Mononuclear cell (primary cell): Measurements from ENCODE around the gene NLE1. TPM values are rescaled to one million over a fixed set of nuclear protein-coding genes. Genes with fewer than 3 reads are reported as not detected.

ENCODE experiments used
- H3K27me3 ChIP-seq: 2 replicates; pipeline ENCODE4 v1.6.0; 2011; ENCODE audit warnings: low read length, control low read depth; ENCODE audit not compliant: insufficient read depth
- H3K4me1 ChIP-seq: 2 replicates; pipeline ENCODE4 v1.5.1; 2011; ENCODE audit warnings: mild to moderate bottlenecking, low read length, control low read depth; ENCODE audit not compliant: insufficient read depth
- H3K4me3 ChIP-seq: 2 replicates; pipeline ENCODE4 v1.5.1; 2011; ENCODE audit warnings: mild to moderate bottlenecking, low read length, moderate library complexity
- H3K9me3 ChIP-seq: 2 replicates; pipeline ENCODE4 v1.5.1; 2011; ENCODE audit warnings: low read depth, mild to moderate bottlenecking, control low read depth, low read length
- total RNA-seq: library from RNA; depleted of rRNA; stranded (reverse); fragments of >200 nt; gene quantifications from one replicate; pipeline ENCODE4 v1.2.3, GENCODE V29; 2012

The NLE1 gene
- total RNA-seq, 1 donor, result 8.3 TPM

DNA sequence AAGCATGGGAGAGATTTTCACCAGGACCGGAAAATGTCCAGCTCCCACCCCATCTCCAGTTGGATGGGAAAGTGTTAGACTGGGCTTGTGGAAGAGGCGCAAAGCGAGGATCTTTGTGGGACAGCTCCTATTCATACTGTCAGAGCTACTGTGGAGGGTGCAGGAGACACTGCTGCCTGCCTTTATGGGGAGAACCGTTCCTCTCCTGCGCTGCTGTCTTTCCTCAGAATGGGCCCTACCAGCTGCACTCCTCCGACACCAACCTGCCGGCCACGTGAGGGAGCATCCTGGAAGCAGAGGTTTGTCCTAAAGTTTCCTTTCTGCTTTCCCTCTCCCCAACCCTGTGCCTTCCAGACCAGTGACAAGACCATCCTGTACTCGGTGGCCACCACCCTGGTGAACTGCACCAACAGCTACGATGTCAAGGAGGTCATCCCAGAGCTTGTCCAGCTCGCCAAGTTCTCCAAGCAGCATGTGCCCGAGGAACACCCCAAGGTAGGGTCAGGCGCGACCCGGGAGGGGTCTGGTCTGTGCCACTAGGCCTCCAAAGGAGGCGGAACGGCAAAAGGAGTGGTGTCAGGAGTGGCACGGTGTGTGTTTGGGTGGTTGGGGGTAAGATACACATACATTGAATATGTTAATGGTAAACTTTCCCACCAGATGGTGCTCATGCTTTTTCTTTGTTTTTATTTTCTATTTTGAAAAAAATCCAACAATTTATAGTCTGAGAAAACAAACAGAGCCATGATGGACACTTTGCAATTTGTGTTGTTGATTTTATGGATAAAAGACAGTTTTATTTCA, 29.1 kb upstream of the NLE1 start:
- Histone ChIP-seq H3K9me3 (no peaks in the 10 kb centered on the region), H3K4me1 (peaks cover 13% of the 10 kb centered on the region), H3K4me3 (no peak overlapping the region), H3K27me3 (no peaks in the 10 kb centered on the region)

DNA sequence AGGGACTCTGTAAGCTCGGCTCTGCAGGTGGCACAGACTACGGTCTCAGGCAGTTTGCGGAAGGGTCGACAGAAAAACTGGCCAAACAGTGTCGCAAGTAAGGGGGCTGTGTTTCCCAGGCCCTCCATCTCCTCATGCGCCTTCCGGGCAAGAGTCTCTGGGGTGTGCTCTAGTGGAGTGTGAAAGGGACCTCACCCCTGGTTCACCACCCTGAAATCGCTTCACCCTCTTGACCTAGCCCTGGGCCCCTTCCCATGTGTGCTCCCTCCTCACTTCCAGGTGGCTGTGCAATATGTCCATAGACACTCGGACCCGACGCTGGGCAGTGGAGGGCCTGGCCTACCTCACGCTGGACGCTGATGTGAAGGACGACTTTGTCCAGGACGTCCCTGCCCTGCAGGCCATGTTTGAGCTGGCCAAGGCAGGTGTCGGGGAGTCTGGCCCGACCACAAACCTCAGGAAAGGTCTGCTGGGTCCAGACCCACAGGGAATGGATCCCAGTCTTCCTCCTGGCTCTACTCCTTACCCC, 27.8 kb upstream of the NLE1 start:
- no peaks in the 10 kb centered on the region for H3K27me3 ChIP-seq
- H3K9me3 ChIP-seq, result no peaks in the 10 kb centered on the region
- H3K4me1 ChIP-seq, result peaks cover 13% of the 10 kb centered on the region
- no peak overlapping the region for H3K4me3 ChIP-seq

DNA sequence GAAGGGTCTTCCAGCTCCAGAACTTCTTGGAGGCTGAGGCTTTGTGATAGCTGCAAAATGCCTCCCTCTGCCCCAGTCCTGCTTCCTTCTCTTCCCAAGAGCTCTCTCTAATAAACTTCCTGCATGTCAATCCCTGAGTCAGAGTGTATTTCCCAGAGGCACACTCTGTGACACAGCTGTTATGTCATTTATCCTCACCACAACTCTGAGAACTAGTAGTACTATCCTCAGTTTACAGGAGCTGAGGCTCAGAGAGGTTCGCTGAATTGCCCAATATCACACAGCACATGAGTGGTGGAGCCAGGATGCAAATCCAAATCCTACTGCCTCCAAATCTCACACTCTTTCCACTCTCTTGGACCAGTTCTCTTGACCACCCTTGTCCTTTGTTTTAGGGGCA, 25.6 kb upstream of the NLE1 start:
- H3K4me3 ChIP-seq, result no peak overlapping the region
- no peaks in the 10 kb centered on the region for H3K9me3 ChIP-seq
- peaks cover 13% of the 10 kb centered on the region for H3K4me1 ChIP-seq
- no peaks in the 10 kb centered on the region for H3K27me3 ChIP-seq

DNA sequence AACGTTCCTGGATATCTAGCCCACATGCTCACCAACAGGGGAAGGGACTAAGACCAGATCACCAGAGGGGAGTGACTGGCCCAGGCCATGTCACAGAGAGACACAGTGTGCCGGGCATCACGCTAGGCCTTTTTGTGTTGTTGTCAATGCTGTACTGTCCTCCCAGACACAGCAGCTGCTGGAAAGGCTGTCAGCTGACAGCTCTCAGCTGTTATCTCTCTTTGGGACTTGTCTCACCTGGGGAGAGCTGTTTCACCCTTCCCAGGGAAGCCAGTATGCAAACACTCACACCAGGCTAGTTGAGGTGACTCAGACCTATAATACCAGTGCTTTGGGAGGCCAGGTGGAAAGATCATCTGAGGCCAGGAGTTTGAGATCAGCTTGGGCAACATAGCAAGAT, 24.9 kb upstream of the NLE1 start:
- H3K27me3 ChIP-seq, result no peaks in the 10 kb centered on the region
- peaks cover 13% of the 10 kb centered on the region for H3K4me1 ChIP-seq
- H3K9me3 ChIP-seq, result no peaks in the 10 kb centered on the region
- H3K4me3 ChIP-seq, result no peak overlapping the region

DNA sequence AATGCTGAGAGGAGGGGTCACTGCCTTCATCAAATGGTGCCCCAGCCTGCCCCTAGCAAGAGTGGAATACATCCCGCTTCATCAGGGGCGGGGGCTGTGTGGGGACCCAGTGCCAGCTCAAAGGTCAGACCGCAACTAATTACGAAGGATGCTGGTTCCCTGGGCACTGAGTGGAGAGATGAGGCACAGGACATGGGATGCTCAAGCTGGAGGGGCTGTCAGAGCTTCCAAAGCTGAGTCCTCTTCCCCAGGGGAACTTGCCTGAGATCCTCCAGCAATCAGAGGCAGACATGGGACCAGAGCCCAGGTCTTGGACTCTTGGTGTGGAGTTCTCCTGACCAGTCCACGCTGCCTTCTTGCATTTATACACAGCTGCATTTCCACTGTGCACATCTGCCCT, 24.4 kb upstream of the NLE1 start:
- Histone ChIP-seq H3K9me3 (no peaks in the 10 kb centered on the region), H3K4me3 (no peak overlapping the region), H3K27me3 (no peaks in the 10 kb centered on the region), H3K4me1 (peaks cover 14% of the 10 kb centered on the region)

DNA sequence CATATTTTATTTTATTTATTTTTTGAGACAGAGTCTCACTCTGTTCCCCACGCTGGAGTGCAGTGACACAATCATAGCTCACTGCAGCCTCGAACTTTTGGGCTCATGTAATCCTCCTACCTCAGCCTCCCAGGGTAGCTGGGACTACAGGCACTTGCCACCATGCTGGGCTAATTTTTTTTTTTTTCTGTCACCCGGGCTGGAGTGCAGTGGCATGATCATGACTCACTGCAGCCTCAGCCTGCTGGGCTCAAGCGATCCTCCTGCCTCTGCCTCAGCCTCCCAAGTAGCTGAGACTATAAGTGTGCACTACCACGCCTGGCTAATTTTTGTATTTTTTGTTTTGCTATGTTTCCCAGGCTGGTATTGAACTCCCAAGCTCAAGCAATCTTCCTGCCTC, 22.6 kb upstream of the NLE1 start:
- Histone ChIP-seq H3K9me3 (no peaks in the 10 kb centered on the region), H3K4me1 (peaks cover 28% of the 10 kb centered on the region), H3K27me3 (no peaks in the 10 kb centered on the region), H3K4me3 (no peak overlapping the region)

DNA sequence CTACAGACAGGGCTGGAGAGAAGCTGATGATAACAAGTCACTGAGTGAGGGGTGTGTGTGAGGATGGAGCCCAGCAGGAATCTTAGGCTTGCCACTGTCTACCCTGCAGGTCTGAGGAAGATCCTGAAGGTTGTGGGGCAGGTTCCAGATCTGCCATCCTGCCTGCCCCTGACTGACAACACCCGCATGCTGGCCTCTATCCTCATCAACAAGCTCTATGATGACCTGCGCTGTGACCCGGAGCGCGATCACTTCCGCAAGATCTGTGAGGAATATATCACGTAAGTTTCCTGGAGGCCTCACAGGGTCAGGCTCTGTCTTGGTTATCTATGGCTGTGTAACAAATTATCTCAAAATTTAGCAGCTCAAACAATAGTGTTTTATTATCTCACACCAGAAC, 21.8 kb upstream of the NLE1 start:
- Histone ChIP-seq H3K4me3 (no peak overlapping the region), H3K9me3 (no peaks in the 10 kb centered on the region), H3K27me3 (no peaks in the 10 kb centered on the region), H3K4me1 (peaks cover 28% of the 10 kb centered on the region)

DNA sequence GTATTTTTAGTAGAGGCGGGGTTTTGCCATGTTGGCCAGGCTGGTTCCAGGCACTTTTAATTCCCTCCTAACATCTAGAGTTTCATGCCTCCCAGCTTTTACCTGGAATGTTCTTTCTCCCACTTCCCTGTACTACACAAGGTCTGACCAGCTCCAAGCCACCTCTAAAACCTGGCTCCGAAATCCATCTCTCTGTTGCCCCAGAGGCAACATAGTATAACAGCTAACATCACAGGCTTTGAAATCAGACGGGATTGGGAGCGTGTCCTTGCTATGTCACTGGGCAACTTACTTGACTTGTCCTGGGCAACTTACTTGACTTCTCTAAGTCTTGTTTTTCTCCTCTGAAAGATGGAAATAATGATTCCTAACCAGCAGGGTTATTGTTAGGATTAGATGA, 20.7 kb upstream of the NLE1 start:
- H3K4me3 ChIP-seq, result no peak overlapping the region
- H3K4me1 ChIP-seq, result peaks cover 28% of the 10 kb centered on the region
- H3K27me3 ChIP-seq, result no peaks in the 10 kb centered on the region
- H3K9me3 ChIP-seq, result no peaks in the 10 kb centered on the region

DNA sequence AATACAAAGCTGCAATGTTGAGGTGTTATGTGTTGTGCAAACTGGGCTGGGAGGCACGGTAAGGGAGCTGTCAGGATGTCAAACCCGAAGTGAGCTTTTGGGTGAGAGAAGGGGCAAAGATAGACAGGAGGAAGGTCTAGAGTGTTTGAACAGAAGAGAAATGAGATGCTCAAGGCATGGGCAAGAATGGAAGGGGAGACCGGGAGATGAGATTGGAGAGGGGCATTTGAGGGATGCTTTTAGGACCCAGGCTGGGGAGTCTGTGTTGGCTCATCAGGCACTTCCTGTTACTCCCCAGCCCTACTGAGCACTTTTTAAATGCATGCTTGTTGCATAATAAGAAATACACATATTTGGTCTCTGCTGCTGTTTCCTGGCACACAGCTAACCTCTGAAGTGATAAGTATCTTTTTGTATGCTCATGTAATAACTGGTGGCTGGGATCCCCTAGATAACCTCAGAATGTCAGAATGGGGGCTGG, 19.2 kb upstream of the NLE1 start:
- H3K4me1 ChIP-seq, result peaks cover 28% of the 10 kb centered on the region
- H3K4me3 ChIP-seq, result no peak overlapping the region
- H3K9me3 ChIP-seq, result no peaks in the 10 kb centered on the region

DNA sequence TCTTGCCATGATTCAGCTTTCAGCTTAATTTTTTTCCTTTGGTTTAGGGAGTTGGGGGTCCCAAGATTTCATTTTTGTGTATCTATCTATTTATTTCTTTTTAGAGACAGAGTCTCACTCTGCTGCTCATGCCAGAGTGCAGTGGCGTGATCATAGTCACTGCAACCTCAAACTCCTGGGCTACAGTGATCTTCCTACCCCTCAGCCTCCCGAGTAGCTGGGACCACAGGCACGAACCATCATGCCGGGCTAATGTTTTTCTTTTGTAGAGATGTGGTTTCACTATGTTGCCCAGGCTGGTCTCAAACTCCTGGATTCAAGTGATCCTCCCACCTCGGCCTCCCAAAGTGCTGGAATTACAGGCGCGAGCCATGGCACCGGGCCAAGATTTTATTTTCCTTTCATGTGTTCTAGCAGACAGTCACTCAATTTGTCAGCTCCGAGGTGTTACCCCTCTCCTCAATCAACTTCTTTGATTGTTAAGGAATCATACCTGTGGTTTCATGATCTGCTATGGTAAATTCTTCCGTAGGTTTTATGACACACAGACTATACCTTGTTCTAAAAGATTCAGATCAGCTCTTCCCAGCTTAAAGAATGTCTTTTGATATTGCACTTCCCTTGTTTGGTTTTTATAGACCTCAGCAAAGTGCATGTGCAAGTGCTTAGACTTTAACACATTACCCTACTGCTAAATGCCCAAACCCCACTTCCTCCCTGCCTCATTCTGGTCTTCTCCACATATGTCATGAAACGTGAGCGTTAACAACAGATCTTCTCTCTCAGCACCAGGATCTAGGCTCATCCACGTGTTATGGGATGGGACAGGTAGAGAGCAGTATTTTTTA, 18.5 kb upstream of the NLE1 start:
- Histone ChIP-seq H3K4me1 (peaks cover 28% of the 10 kb centered on the region), H3K27me3 (no peaks in the 10 kb centered on the region), H3K9me3 (no peaks in the 10 kb centered on the region), H3K4me3 (no peak overlapping the region)

More for the DNA sequence above, 19.2 kb upstream of the NLE1 start:
- no peaks in the 10 kb centered on the region for H3K27me3 ChIP-seq

DNA sequence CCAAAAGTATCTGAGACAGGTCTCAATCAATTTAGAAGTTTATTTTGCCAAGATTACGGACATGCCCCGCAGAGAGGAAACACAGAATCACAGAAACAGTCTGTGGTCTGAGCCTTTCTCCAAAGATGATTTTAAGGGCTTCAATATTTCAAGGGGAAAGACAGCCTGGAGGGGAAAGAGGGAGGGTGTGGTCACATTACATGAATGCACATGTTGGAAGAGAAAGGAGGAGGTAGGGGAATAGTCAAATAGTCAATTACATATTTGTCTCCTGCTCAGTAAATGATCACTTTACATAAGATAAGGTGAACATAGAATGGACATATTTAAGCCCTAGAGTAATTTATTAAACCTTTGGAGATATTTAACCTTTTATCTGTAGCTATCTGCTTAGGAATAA, 17.8 kb upstream of the NLE1 start:
- H3K4me3 ChIP-seq, result no peak overlapping the region
- no peaks in the 10 kb centered on the region for H3K9me3 ChIP-seq
- no peaks in the 10 kb centered on the region for H3K27me3 ChIP-seq
- H3K4me1 ChIP-seq, result peaks cover 28% of the 10 kb centered on the region

DNA sequence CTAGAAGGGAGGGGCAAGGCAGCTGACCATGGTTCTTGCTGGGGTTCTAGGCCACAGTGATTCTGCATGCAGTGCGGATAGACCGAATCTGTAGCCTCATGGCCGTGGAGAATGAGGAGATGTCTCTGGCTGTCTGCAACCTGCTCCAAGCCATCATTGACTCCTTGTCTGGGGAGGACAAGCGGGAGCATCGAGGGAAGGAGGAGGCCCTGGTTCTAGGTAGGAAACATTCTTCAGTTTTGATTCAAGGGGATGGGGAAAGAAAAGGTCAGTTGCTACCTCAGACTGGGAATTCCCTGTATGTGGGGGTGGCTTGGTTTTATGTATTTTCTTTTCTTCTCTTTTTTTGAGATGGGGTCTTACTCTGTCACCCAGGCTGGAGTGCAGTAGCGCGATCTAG, 13.1 kb upstream of the NLE1 start:
- no peaks in the 10 kb centered on the region for H3K9me3 ChIP-seq
- peaks cover 5% of the 10 kb centered on the region for H3K4me1 ChIP-seq
- H3K4me3 ChIP-seq, result no peak overlapping the region
- H3K27me3 ChIP-seq, result no peaks in the 10 kb centered on the region

DNA sequence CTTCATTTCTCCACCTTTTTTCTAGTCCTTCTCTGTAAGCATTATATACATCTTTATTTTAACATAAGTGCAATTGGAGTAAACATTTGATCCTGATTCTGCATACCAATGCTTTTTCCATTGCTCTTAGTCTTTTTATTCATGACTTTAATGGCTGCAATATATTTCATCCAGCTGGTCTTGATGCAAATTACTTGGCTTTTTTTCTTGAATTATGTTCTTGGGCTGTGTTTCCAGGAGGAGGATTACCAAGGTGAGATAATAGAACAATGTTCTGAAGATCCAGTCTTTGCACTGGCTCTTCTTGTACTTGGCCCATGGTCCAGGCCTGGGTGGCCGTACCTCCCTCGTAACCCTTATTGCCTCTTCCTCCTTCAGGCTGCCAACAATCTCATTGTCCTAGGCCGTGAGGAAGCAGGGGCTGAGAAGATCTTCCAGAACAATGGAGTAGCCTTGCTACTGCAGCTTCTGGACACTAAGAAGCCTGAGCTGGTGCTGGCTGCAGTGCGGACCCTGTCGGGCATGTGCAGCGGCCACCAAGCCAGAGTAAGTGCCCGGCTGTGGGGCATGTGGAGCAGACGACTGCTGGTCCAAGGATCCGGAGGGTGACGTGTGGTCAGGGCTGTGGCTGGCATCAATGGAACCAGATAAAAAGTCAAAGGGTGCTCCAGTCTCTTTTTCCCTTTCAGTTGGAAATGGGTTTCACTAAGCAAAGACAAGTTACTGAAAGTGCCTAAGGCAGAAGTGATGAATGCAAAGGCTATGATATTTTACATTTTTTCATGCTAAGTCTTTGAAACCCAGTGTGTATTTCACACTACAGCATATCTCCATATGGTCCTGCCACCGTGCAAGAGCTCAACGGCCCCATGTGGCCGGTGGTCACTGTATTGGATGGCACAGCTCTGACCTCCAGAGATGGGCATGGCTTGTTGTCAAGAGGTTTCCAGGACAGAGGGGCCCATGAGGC, 12.4 kb upstream of the NLE1 start:
- no peaks in the 10 kb centered on the region for H3K9me3 ChIP-seq
- no peaks in the 10 kb centered on the region for H3K4me1 ChIP-seq
- H3K4me3 ChIP-seq, result no peak overlapping the region
- no peaks in the 10 kb centered on the region for H3K27me3 ChIP-seq

DNA sequence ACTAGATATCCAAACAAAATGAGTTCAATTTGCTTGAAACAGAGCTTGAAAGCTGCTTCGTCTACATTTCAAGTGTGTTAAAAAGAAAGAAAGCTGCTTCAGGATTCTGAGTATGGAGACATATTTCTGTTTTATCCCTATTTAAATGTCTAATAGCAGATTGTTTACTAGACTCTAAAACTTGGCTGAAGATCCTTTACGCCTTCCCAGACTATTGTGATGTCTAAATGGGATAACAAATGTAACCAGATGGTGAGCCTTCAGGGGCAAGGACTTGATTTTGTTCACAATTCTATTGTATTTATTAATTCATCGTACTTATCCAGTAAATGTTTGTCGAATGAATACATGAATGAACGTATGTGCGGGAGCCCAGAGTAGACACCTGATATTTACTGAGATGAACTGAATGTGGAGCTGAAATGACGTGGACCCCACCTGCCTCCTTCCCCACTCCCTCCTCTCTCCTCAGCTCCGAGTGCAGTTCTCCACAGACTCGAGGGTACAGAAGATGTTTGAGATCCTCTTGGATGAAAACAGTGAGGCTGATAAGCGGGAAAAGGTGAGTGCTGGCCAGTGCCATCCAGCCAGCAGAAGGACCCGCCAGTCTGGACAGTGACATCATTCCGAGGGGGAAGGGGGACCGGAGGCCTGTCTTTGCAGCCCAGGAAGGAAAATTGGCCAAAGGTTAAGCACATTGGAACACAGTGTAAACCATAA, 10.5 kb upstream of the NLE1 start:
- H3K9me3 ChIP-seq, result no peaks in the 10 kb centered on the region
- no peaks in the 10 kb centered on the region for H3K4me1 ChIP-seq
- H3K4me3 ChIP-seq, result no peak overlapping the region
- H3K27me3 ChIP-seq, result no peaks in the 10 kb centered on the region
